SK-N-SH (cell line): ENCODE measurements around the gene SLC20A1. TPM values are rescaled to one million over a fixed set of nuclear protein-coding genes. Genes with fewer than 3 reads are reported as not detected.
A peak's percentile ranks its signal among the peaks of the same experiment; 100 is the strongest.

Experiments used
- CTCF ChIA-PET: fragments of 300-600, 350-600 bp; formaldehyde crosslinking; extraction: SDS; loops from one replicate; lab custom pipeline; 2021; lab: Yijun Ruan, JAX
- POLR2A ChIA-PET: fragments of 350-600 bp; sonication (Branson Sonifier 250); formaldehyde crosslinking; extraction: SDS; loops from one replicate; lab custom pipeline; 2020; ENCODE audit warnings: antibody characterized with exemption, inconsistent platforms; lab: Yijun Ruan, JAX
- DNase-seq: peaks from one replicate; pipeline ENCODE4 v3.0.0; 2012
- H2AFZ ChIP-seq: fragments of 200-600 bp; sonication (generic); 2 replicates; pipeline ENCODE4 v1.8.1; 2016; ENCODE audit warnings: antibody characterized with exemption, mild to moderate bottlenecking, low read depth
- H3F3A ChIP-seq: fragments of 200-600 bp; sonication (generic); replicated peaks from 2 replicates; pipeline ENCODE3; 2016; ENCODE audit warnings: antibody characterized with exemption, mild to moderate bottlenecking; ENCODE audit not compliant: insufficient read depth
- H3K27ac ChIP-seq, 2 experiments: fragments of 200-500 bp in 1 of 2; fragments of 200-600 bp in 1 of 2; sonication (Bioruptor generic) in 1 of 2; sonication (generic), shearing (Covaris generic) in 1 of 2; 2 replicates each; pipeline versions ENCODE4 v1.5.1 to v1.6.1; 2014 to 2016; ENCODE audit warnings: low read depth in 2 of 2, inconsistent platforms in 1 of 2, low read length in 1 of 2, mild to moderate bottlenecking in 1 of 2, mixed read lengths in 1 of 2
- H3K27me3 ChIP-seq: fragments of 200-600 bp; sonication (generic), shearing (Covaris generic); 2 replicates; pipeline ENCODE4 v1.6.1; 2016; ENCODE audit warnings: mixed run types; ENCODE audit not compliant: insufficient read depth
- H3K36me3 ChIP-seq, 2 experiments: fragments of 200-500 bp in 1 of 2; fragments of 200-600 bp in 1 of 2; sonication (Bioruptor generic) in 1 of 2; sonication (generic) in 1 of 2; replicated peaks in 1 of 2; 2 replicates each; pipeline versions ENCODE3 to v1.5.1; 2014 to 2016; ENCODE audit warnings: low read length in 1 of 2, mild to moderate bottlenecking in 1 of 2; ENCODE audit not compliant: insufficient read depth in 2 of 2, control insufficient read depth in 1 of 2
- H3K4me1 ChIP-seq, 2 experiments: fragments of 200-500 bp in 1 of 2; fragments of 200-600 bp in 1 of 2; sonication (Bioruptor generic) in 1 of 2; sonication (generic), shearing (Covaris generic) in 1 of 2; 2 replicates each; pipeline versions ENCODE4 v1.5.1 to v1.6.1; 2014 to 2016; ENCODE audit warnings: low read depth in 1 of 2, low read length in 1 of 2, mixed run types in 1 of 2; ENCODE audit not compliant: insufficient read depth in 2 of 2, control insufficient read depth in 1 of 2
- H3K4me2 ChIP-seq: fragments of 200-600 bp; sonication (generic), shearing (Covaris generic); 2 replicates; pipeline ENCODE4 v1.6.1; 2017; ENCODE audit warnings: mixed run types
- H3K4me3 ChIP-seq, 2 experiments: fragments of 200-500 bp in 1 of 2; fragments of 200-600 bp in 1 of 2; sonication (Bioruptor generic) in 1 of 2; sonication (generic), shearing (Covaris generic) in 1 of 2; 2 replicates each; pipeline versions ENCODE4 v1.5.1 to v1.8.1; 2014 to 2016; ENCODE audit warnings: low read depth in 2 of 2, inconsistent platforms in 1 of 2, low read length in 1 of 2, mild to moderate bottlenecking in 1 of 2, mixed read lengths in 1 of 2, moderate library complexity in 1 of 2
- H3K79me2 ChIP-seq: fragments of 200-600 bp; sonication (generic); 2 replicates; pipeline ENCODE4 v1.8.1; 2017; ENCODE audit warnings: mild to moderate bottlenecking; ENCODE audit not compliant: insufficient read depth
- H3K9ac ChIP-seq: fragments of 200-600 bp; sonication (generic); 2 replicates; pipeline ENCODE4 v1.6.1; 2017; ENCODE audit warnings: mixed run types
- H3K9me2 ChIP-seq: fragments of 200-600 bp; sonication (generic); 2 replicates; pipeline ENCODE4 v1.6.1; 2017; ENCODE audit warnings: mixed run types
- H3K9me3 ChIP-seq: fragments of 200-600 bp; sonication (generic); 2 replicates; pipeline ENCODE4 v1.6.1; 2017; ENCODE audit warnings: mixed run types, mild to moderate bottlenecking, moderate library complexity
- H4K20me1 ChIP-seq: fragments of 200-600 bp; sonication (generic); 2 replicates; pipeline ENCODE4 v1.6.1; 2017; ENCODE audit warnings: mild to moderate bottlenecking, mixed run types; ENCODE audit not compliant: insufficient read depth
- EZH2phosphoT487 ChIP-seq: fragments of 200-600 bp; sonication (generic); IDR thresholded peaks from 2 replicates; pipeline ENCODE4 v1.6.1; 2017; ENCODE audit warnings: low read depth, mixed run types, mild to moderate bottlenecking, antibody characterized with exemption, moderate library complexity, borderline replicate concordance
- FOSL2 ChIP-seq: IDR thresholded peaks from 2 replicates; pipeline ENCODE4 v1.4.0; 2012; ENCODE audit warnings: low read depth, mild to moderate bottlenecking, moderate library complexity, borderline replicate concordance
- NFIC ChIP-seq: IDR thresholded peaks from 2 replicates; pipeline ENCODE4 v1.4.0; 2012; ENCODE audit warnings: borderline replicate concordance
- RCOR1 ChIP-seq: fragments of 150-350 bp; IDR thresholded peaks from 2 replicates; pipeline ENCODE4 v1.6.1; 2017; ENCODE audit warnings: antibody characterized with exemption, low read length
- SIN3A ChIP-seq: IDR thresholded peaks from 2 replicates; pipeline ENCODE4 v1.6.1; 2012; ENCODE audit warnings: low read depth, mild to moderate bottlenecking, low read length, moderate library complexity, borderline replicate concordance
- TCF12 ChIP-seq: IDR thresholded peaks from 2 replicates; pipeline ENCODE4 v1.4.0; 2012
- TEAD4 ChIP-seq: IDR thresholded peaks from 2 replicates; pipeline ENCODE4 v1.4.0; 2012; ENCODE audit warnings: mild to moderate bottlenecking, borderline replicate concordance; ENCODE audit not compliant: insufficient read depth
- WGBS: methylation state at CpG from one replicate; pipeline ENCODE4 v1.1.6; 2017; ENCODE audit warnings: low lambda C conversion rate; 5-methylcytosine and 5-hydroxymethylcytosine counted together
- polyA plus RNA-seq, 3 experiments: library from polyadenylated mRNA; depleted of rRNA; stranded (reverse); fragments of >200 nt; gene quantifications; 2 replicates each; pipeline ENCODE4 v1.2.3, GENCODE V29; 2012
- TF ChIP-seq, protein P1 (sequence below): IDR thresholded peaks from 2 replicates; pipeline ENCODE4 v1.4.0; 2012; ENCODE audit warnings: low read depth, borderline replicate concordance
- TF ChIP-seq, protein P2 (sequence below): IDR thresholded peaks from 2 replicates; pipeline ENCODE4 v1.4.0; 2012; ENCODE audit warnings: low read depth, borderline replicate concordance
- TF ChIP-seq, protein P3 (sequence below): fragments of 150-350 bp; IDR thresholded peaks from 2 replicates; pipeline ENCODE4 v1.6.1; 2016; ENCODE audit warnings: mild to moderate bottlenecking, low read depth, low read length
- TF ChIP-seq, protein P4 (sequence below): IDR thresholded peaks from 2 replicates; pipeline ENCODE4 v1.6.1; 2012; ENCODE audit warnings: mild to moderate bottlenecking, low read depth, low read length, moderate library complexity

Gene SLC20A1
- polyA plus RNA-seq, 1 of the 3 experiments (the other 2 are of a cell fraction), result 56.3 TPM

DNA sequence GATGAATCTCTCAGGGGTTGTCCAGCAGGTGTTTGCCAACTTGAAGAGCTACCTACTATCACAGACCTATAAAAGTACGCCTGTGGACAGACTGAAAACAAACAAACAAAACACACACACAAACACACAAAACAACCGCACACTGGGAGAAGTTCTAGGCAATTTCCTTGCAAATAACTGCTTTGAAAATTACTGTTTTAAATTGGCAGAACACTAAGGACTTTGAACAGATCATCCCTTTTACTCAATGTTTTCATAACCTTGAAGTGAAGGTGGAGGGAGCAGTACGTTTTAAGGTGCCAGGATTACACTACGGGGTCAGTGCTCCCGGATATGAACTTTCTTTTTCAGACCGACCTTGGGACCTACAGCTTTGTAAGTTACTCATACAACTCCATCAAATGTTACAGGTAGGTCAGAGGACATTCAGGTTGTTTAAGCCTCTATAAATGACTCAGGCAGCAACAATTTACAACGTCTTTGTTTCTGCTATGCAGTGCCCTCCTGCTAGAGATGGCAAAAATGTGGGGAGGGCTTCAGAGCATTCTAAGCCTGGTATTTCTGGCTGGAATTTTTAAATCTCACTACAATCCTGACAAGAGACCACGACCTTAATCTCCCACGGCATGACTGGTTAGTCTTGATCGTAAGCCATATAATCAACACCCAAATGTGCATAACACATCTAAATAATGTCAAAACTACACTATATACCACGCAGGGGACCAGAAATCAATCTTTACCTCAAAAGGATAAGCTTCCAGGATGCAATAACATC is 1.4 kb upstream of the SLC20A1 start:
- peak overlapping the region; percentile 87 to 93 for H3K27ac ChIP-seq
- peak overlapping the region; percentile 81; the same call in 1 of the 2 replicates for H2AFZ ChIP-seq
- POLR2A ChIA-PET, result interaction anchor here (1.3 to 1.5 kb wide), 2 partner anchors 10 to 14 kb away, joined by 3 to 4 read pairs; no protein-coding TSS in a partner anchor

More for the DNA sequence above, 1.4 kb upstream of the SLC20A1 start:
- Histone ChIP-seq H3K36me3 (peaks cover 22% of the 10 kb centered on the region in 2 experiments), H3K4me1 (peaks cover 22 to 55% of the 10 kb centered on the region in 2 experiments), H3F3A (peaks cover 32% of the 10 kb centered on the region), H4K20me1 (peaks cover 28% of the 10 kb centered on the region), H3K9me2 (no peaks in the 10 kb centered on the region)
- CTCF ChIA-PET, result interaction anchor here (1.0 to 3.2 kb wide), 10 partner anchors 9 to 104 kb away, joined by 4 to 26 read pairs (median 5); no protein-coding TSS in a partner anchor
- no peak for DNase-seq
- TF ChIP-seq, protein P1, sequence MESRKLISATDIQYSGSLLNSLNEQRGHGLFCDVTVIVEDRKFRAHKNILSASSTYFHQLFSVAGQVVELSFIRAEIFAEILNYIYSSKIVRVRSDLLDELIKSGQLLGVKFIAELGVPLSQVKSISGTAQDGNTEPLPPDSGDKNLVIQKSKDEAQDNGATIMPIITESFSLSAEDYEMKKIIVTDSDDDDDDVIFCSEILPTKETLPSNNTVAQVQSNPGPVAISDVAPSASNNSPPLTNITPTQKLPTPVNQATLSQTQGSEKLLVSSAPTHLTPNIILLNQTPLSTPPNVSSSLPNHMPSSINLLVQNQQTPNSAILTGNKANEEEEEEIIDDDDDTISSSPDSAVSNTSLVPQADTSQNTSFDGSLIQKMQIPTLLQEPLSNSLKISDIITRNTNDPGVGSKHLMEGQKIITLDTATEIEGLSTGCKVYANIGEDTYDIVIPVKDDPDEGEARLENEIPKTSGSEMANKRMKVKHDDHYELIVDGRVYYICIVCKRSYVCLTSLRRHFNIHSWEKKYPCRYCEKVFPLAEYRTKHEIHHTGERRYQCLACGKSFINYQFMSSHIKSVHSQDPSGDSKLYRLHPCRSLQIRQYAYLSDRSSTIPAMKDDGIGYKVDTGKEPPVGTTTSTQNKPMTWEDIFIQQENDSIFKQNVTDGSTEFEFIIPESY, result no peak
- TF ChIP-seq TCF12 (peak; percentile 19; the same call in 1 of the 2 replicates), RCOR1 (no peak), FOSL2 (peak; percentile 63; the same call in 1 of the 2 replicates), TEAD4 (peak; percentile 58; the same call in 1 of the 2 replicates), EZH2phosphoT487 (no peak), NFIC (no peak), SIN3A (no peak)
- TF ChIP-seq, protein P2, sequence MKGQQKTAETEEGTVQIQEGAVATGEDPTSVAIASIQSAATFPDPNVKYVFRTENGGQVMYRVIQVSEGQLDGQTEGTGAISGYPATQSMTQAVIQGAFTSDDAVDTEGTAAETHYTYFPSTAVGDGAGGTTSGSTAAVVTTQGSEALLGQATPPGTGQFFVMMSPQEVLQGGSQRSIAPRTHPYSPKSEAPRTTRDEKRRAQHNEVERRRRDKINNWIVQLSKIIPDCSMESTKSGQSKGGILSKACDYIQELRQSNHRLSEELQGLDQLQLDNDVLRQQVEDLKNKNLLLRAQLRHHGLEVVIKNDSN, result no peak
- TF ChIP-seq, protein P3, sequence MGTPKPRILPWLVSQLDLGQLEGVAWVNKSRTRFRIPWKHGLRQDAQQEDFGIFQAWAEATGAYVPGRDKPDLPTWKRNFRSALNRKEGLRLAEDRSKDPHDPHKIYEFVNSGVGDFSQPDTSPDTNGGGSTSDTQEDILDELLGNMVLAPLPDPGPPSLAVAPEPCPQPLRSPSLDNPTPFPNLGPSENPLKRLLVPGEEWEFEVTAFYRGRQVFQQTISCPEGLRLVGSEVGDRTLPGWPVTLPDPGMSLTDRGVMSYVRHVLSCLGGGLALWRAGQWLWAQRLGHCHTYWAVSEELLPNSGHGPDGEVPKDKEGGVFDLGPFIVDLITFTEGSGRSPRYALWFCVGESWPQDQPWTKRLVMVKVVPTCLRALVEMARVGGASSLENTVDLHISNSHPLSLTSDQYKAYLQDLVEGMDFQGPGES, result no peak
- TF ChIP-seq, protein P4, sequence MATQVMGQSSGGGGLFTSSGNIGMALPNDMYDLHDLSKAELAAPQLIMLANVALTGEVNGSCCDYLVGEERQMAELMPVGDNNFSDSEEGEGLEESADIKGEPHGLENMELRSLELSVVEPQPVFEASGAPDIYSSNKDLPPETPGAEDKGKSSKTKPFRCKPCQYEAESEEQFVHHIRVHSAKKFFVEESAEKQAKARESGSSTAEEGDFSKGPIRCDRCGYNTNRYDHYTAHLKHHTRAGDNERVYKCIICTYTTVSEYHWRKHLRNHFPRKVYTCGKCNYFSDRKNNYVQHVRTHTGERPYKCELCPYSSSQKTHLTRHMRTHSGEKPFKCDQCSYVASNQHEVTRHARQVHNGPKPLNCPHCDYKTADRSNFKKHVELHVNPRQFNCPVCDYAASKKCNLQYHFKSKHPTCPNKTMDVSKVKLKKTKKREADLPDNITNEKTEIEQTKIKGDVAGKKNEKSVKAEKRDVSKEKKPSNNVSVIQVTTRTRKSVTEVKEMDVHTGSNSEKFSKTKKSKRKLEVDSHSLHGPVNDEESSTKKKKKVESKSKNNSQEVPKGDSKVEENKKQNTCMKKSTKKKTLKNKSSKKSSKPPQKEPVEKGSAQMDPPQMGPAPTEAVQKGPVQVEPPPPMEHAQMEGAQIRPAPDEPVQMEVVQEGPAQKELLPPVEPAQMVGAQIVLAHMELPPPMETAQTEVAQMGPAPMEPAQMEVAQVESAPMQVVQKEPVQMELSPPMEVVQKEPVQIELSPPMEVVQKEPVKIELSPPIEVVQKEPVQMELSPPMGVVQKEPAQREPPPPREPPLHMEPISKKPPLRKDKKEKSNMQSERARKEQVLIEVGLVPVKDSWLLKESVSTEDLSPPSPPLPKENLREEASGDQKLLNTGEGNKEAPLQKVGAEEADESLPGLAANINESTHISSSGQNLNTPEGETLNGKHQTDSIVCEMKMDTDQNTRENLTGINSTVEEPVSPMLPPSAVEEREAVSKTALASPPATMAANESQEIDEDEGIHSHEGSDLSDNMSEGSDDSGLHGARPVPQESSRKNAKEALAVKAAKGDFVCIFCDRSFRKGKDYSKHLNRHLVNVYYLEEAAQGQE, result no peak
- TF ChIP-seq, all 33 proteins: peak for 3
- Histone ChIP-seq H3K27me3 (no peaks in the 10 kb centered on the region), H3K4me3 (peak overlapping the region; percentile 62 to 76), H3K9me3 (no peaks in the 10 kb centered on the region), H3K4me2 (peak overlapping the region; percentile 97), H3K79me2 (peaks cover 51% of the 10 kb centered on the region), H3K9ac (peak overlapping the region; percentile 74)
- 48% methylated on average over 11 of the region's 11 CpGs for WGBS
